DND-41 (cell line): Measurements from ENCODE around the gene MICU2.

Experiments
- CTCF ChIP-seq: IDR thresholded peaks from 2 replicates; pipeline ENCODE4 v1.5.1; 2012; ENCODE audit warnings: borderline replicate concordance, low read length, moderate library complexity, mild to moderate bottlenecking; ENCODE audit not compliant: poor library complexity, severe bottlenecking; ENCODE audit errors: extremely low read depth
- EZH2 ChIP-seq: IDR thresholded peaks from 3 replicates; pipeline ENCODE4 v1.6.1; 2012; ENCODE audit warnings: borderline replicate concordance, low read depth, mild to moderate bottlenecking, moderate library complexity, low read length, inconsistent platforms; ENCODE audit not compliant: severe bottlenecking

GRCh38 chr13:21611385-21611784 lies 7.4 kb upstream of the MICU2 start:
- TF ChIP-seq CTCF (no peak), EZH2 (no peak)
